Effector CD8-positive, alpha-beta T cell (primary cell): ENCODE data around the gene FAM117A.
"Not testable (repeated sequence)": the region's sequence is repeated elsewhere in the genome, so short reads cannot be mapped to it uniquely, and the experiment has no call there.

Experiments
- DNase-seq: peaks from one replicate; lab custom pipeline; 2025; lab: John Stamatoyannopoulos, UW

FAM117A gene

DNA sequence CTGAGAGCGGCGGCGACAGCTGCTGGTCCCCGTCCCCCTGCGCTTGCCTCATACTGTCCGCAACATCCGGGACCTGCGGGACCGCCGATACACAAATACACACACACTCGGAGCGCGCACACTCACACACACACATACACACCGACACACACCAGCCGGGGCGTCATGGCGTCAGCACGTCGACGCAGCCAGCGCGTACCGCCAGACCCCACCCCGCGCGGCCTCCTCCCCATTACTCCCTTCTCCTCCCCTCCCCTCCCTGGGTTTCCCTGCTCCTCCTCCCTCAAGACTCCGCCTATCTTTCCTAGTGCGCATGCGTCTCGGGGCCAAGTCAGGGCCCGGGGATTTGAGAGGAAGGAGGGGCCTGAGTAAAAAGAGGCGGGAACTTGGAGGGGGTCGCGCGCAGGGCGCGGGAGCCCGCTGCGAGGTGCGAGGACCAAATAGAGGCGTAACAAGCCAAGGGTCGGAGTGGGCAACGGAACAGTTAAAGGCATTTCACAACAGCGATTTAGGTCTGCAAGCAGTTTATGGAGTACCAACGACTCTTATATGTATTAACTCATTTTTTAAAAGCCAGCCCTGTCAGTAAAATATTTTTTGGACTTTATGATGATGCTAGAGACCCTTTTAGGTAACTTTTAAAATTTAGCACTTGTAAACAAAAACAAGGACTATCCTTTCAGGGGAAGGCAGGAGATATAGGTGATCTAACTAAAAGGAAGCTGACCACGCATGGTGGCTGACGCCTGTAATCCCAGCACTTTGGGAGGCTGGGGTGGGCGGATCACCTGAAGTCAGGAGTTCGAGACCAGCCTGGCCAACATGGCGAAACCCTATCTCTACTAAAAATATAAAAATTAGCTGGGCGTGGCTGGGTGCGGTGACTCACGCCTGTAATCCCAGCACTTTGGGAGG lies 85.7 kb downstream of the FAM117A start, which contains the start of gene SPOP:
SPOP (minus strand) TSS at position 165 of the 915 bp plus-strand sequence. CDS start 55,287 bp downstream, outside the sequence.
- peak; percentile 97 for DNase-seq

DNA sequence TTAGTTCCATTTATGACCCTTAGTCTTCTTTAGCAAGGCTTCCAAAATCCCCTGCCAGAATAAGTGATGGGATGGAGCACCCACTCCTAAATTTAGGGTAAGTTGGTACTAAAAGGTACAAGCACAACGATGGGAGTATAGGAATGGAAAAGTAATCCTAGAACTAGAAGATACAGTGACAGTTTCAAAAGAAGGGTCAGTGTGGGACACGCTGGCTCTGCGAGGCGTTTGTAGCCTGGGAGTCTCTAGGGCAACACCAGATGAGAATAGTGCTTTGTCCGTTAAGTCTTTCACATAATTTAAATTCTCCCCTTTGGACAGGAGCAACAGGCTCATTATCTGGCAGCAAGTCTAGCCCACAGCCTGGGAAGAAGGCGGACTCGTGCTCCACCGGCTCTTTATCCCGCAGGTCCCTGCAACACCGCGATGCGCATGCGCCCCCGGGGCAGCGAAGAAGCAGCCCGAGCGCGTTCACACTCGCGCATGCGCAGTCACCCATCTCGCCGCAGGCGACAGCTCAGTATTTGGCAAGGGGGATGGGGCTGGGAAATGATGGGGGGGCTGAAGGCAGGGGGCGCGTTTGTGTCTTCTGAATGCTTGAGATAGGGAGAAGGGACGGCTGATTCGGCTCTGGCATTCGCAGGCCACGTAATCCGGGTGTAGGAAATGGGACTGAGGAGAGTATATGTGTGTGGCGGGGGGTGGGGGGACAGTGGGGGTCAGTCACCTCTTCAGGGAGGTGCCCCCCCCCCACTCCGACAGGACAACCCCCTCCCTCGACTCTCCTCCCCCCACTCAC lies 86.6 kb downstream of the FAM117A start:
- peak; percentile 96 for DNase-seq

DNA sequence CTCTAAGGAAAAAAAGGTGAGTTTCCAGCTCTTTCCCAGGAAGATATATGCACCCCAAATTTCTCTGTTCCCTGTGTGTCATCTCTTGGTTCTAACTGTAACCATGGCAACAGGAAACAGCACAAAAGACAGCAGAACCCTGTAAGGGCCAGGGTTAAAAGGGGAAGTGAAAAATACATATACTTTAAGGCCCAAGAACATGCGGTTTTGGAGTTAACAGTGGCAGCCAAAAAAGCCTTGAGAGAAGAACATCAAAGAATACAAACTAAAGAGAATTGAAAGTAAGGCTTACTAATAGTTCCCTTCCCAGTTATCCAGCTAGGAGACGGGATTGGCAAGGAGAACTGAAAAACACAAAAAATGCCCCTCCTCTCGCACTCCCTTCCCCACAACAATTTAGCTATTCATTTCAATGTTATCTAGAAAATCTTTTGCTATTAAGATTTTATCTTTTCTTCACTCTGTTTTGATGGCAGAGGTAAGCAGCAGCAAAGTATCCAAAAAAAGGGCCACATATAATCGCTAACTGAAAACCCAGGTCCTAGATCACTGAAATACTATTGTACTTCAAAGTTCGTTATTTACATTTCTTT lies 87.6 kb downstream of the FAM117A start:
- DNase-seq: no peak

DNA sequence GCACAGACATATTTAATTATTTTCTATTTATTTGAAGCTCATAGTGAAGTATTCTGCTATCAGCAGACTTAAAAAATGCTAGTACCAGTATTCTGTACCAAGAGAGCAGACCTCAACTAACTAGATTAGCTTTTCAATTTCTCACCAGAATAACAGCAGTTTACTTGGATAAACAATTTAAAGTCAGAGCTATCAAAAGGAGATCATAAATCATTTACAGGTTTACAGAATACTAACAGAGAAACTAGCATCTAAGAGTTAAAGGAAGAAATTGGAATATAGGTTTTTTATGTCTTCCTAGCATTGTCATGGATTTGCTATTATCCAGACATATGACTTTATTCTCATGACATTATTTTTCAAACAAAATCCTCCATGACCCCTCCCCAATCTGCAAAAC lies 89.4 kb downstream of the FAM117A start:
- DNase-seq: no peak

DNA sequence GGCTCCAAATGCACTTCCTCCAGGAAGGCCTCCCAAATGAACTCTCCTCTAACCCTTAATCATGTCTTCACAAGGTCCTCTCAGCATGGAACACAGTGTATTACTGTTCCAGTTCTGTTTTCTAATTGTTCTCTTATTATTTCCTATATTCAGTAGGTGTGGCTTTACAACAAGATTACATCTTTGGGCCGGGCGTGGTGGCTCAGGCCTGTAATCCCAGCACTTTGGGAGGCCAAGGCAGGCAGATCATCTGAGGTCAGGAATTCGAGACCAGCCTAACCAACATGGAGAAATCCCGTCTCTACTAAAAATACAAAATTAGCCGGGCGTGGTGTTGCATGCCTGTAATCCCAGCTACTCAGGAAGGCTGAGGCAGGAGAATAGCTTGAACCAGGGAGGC lies 90.3 kb downstream of the FAM117A start:
- DNase-seq: not testable (repeated sequence)

DNA sequence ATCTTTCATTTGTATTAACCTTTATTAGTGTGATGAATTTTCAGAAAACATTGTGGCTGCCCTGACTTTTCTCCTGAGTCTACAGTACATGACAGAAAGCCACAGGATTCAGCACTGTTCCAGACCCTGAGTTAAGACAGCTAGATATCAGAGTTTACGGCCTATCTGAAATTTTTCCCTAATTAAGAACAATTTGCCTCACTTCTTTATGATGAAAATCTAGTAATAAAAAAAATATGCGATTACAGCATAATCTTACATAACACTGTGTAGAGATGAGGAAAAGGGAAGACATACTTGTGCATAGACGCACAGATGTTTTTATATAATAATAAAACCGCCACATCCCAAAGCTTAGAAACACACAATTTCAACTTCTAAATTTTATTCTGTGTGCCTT lies 93.3 kb downstream of the FAM117A start:
- no peak for DNase-seq

DNA sequence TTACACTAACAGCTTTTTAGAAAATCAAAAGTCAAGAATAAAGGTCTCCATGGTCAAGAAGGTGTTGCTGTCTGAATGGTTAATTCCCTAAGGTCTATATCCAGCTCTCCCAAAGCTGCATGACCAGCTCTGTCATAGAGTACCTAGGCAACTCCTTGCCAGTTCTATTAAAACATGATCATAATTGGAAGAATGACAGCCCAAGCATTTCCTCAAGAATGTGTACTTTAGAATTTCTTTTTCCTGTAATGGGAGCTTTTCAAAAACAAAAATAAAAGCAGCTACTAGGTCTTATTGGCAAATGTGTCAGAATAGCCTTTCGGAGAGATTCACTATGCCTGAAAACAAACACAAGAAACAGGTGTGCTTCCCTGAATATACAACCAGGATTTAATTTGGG lies 93.9 kb downstream of the FAM117A start:
- no peak for DNase-seq

DNA sequence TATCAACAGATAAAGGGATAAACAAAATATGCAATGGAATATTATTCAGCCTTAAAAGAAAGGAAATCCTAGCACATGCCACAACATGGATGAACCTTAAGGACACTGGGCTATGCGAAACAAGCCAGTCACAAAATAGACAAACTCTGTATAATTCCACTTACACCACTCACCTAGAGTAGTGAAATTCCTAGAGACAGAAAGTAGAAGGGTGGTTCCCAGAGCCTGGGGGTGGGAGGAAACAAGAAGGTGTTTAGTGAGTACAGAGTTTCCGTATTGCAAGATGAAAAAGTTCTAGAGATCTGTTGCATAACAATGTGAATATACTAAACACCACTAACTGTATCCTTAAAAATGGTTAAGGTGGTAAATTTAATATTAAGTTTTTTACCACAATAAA lies 96.1 kb downstream of the FAM117A start:
- DNase-seq: no peak

DNA sequence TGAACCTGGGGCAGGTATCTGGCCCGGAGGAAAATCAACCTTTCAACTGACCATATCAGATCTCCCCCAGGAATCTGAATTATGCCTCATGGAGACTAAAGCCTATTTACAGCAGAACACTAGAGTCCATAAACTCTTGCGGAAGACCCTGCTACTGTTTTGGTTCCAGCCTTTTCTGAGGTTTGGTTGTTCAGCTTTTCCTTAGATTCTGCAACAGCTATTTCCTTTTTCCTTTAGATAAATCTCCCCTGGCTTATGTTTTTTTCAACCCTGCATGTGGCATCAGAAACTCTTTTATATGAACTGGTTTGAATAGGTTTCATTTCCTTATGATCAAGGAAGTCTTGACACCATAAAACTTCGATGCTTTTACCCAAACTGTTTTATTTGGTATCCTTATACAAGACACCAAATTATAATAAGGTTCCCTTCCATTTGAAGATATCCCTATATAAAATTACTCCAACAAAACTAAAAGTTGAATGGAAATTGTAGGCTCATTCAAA lies 99.2 kb downstream of the FAM117A start:
- DNase-seq: no peak
